Neural crest cell (in vitro differentiated cells): ENCODE data around the gene PCNX2. TPM values are rescaled to one million over a fixed set of nuclear protein-coding genes. Genes with fewer than 3 reads are reported as not detected.

ENCODE experiments used
- DNase-seq: peaks from one replicate; pipeline ENCODE4 v3.0.0; 2021; ENCODE audit warnings: low read depth, mixed read lengths, low spot score
- H3K27ac Mint-ChIP-seq: one replicate; pipeline ENCODE4 v1.8.0; 2021; ENCODE audit warnings: mild to moderate bottlenecking, mixed read lengths; ENCODE audit not compliant: unreplicated experiment
- H3K27me3 Mint-ChIP-seq: 2 replicates; pipeline ENCODE4 v1.8.0; 2021; ENCODE audit warnings: low read depth, mild to moderate bottlenecking, mixed read lengths
- H3K36me3 Mint-ChIP-seq: 2 replicates; pipeline ENCODE4 v1.8.0; 2021; ENCODE audit warnings: low read depth, mild to moderate bottlenecking, mixed read lengths
- H3K4me1 Mint-ChIP-seq: 2 replicates; pipeline ENCODE4 v1.8.0; 2021; ENCODE audit warnings: mixed read lengths
- H3K4me3 Mint-ChIP-seq: one replicate; pipeline ENCODE4 v1.8.0; 2021; ENCODE audit warnings: mild to moderate bottlenecking, mixed read lengths
- H3K9me3 Mint-ChIP-seq: 2 replicates; pipeline ENCODE4 v1.8.0; 2021; ENCODE audit warnings: mixed read lengths
- total RNA-seq: library from RNA; stranded (reverse); gene quantifications from 2 replicates; pipeline ENCODE4 v1.2.1, GENCODE V29; 2021
- TF ChIP-seq, protein P1 (sequence below): fragments of 200-600 bp; sonication (generic); conservative IDR thresholded peaks from 2 replicates; pipeline ENCODE4 v1.5.0; 2021; ENCODE audit warnings: antibody characterized with exemption, mild to moderate bottlenecking

PCNX2 gene
- total RNA-seq, 1 donor from 2014 or later, result 13.6 TPM

DNA sequence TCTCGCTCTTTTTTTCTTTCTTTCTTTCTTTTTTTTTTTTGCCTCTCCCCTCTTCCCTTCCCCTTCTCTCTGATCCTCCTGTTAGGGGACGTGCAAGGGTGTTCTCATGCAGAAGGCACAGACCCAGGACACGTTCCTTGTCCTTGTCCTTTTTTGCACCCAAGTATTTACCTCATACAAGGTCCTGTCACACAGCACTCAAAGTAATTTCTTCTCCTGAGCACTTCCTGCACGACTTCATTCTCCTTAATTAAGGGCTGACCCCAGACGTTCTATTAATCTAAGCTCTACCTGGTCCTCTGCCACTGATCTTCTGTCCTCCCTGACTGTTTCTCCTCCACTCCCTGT is 424 bp upstream of the PCNX2 start:
- Mint-ChIP-seq H3K4me3 (peak overlapping the region; percentile 87), H3K4me1 (peaks cover 16% of the 10 kb centered on the region), H3K27ac (no peak overlapping the region), H3K36me3 (no peaks in the 10 kb centered on the region), H3K27me3 (no peaks in the 10 kb centered on the region), H3K9me3 (no peaks in the 10 kb centered on the region)
- DNase-seq, result no peak
- TF ChIP-seq, protein P1, sequence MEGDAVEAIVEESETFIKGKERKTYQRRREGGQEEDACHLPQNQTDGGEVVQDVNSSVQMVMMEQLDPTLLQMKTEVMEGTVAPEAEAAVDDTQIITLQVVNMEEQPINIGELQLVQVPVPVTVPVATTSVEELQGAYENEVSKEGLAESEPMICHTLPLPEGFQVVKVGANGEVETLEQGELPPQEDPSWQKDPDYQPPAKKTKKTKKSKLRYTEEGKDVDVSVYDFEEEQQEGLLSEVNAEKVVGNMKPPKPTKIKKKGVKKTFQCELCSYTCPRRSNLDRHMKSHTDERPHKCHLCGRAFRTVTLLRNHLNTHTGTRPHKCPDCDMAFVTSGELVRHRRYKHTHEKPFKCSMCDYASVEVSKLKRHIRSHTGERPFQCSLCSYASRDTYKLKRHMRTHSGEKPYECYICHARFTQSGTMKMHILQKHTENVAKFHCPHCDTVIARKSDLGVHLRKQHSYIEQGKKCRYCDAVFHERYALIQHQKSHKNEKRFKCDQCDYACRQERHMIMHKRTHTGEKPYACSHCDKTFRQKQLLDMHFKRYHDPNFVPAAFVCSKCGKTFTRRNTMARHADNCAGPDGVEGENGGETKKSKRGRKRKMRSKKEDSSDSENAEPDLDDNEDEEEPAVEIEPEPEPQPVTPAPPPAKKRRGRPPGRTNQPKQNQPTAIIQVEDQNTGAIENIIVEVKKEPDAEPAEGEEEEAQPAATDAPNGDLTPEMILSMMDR, result no peak

DNA sequence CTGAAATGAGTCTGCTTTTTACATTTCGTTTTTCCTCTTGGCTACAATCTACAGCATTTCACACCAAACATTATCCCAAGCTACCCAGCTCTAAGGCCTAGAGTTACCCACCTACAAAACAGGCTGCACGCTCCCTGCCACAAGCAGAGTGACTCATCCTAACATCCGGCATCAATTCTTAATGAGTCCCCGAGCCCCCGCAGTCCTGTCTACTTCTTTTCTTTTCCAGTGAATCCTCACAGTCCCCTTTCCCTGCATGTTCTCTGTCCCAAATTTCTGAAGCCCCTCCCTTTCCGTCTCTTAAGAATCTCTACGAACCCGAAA is 650 bp downstream of the PCNX2 start:
- H3K27ac Mint-ChIP-seq, result no peak overlapping the region
- no peaks in the 10 kb centered on the region for H3K9me3 Mint-ChIP-seq
- H3K4me1 Mint-ChIP-seq, result peaks cover 16% of the 10 kb centered on the region
- H3K27me3 Mint-ChIP-seq, result no peaks in the 10 kb centered on the region
- peak overlapping the region; percentile 89 for H3K4me3 Mint-ChIP-seq
- peak; percentile 3 for DNase-seq
- no peaks in the 10 kb centered on the region for H3K36me3 Mint-ChIP-seq
- TF ChIP-seq, protein P1, result no peak

DNA sequence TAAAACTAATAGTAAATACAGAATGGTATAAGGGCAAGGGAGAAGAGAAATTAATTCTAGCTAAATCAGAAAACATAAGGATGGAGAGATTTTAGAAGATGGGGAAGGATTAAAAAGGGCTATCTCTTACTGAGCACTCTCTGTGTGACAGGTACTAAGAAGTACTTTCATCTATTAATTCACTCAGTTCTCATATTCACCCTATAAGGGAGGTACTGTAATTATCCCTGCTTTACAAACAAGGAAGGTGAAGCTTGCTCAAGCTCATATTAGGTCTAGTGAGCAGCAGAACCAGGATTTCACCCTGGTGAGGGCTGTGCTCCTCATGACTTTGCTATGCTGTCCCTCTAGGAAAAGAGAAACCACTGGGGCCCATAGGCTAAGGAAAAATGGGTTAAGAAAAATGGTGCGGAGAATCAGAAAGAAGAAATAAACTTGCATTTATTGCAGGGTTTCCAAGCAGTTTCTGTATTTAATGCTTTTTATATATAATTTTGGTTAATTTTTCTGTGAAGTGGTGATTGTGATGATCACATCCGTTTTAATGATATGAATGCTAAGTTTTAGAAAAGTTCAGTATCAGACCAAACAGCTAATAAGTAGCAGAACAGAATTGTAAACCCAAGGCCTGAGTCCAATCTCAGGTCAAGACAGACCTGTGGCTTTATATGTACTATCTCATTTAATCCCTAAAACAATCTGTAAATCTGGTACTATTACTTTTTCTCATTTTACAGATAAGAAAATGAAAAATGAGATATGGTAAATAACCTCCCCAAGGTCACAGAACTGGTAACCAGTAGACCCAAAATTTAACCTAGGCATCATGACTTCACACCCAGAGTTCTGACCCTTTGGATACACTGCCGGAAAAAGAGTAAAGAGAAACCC is 1.7 kb downstream of the PCNX2 start:
- H3K4me3 Mint-ChIP-seq, result peak overlapping the region; percentile 47
- no peak overlapping the region for H3K27ac Mint-ChIP-seq
- peaks cover 16% of the 10 kb centered on the region for H3K4me1 Mint-ChIP-seq
- no peak for DNase-seq
- H3K9me3 Mint-ChIP-seq, result no peaks in the 10 kb centered on the region
- no peaks in the 10 kb centered on the region for H3K27me3 Mint-ChIP-seq
- H3K36me3 Mint-ChIP-seq, result no peaks in the 10 kb centered on the region
- TF ChIP-seq, protein P1, result no peak

DNA sequence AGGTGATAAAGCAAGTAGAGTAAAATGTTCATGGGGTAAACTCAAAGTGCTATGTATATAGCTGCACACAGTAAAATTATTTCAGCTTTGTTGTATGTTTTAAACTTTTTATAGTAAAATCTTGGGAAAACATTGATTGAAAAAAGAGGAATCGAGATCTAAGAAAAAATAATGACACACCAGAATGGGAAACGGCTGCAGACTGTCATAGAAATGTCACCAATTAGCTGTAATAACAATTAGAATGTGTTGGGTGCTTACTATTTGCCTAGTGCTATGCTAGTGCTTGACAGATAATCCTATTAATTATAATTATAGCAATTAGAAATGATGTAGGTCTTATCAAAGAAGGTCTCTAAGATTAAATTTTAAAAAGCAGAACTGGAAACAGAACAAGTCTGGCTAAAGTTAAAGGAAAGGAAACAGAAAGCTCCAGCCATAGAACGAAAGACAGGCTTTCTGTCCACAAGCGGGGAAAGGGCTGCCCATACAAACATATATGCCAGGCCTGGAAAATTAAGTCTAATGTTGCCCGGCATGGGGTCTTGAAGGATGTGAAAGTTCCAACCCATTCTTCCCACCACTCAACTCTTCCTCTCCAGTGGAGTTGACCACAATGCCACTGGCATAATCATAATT is 5.0 kb downstream of the PCNX2 start:
- Mint-ChIP-seq H3K27me3 (no peaks in the 10 kb centered on the region), H3K27ac (no peak overlapping the region), H3K9me3 (no peaks in the 10 kb centered on the region), H3K4me1 (peaks cover 10% of the 10 kb centered on the region), H3K36me3 (peaks cover 11% of the 10 kb centered on the region), H3K4me3 (no peak overlapping the region)
- TF ChIP-seq, protein P1, result no peak
- no peak for DNase-seq

DNA sequence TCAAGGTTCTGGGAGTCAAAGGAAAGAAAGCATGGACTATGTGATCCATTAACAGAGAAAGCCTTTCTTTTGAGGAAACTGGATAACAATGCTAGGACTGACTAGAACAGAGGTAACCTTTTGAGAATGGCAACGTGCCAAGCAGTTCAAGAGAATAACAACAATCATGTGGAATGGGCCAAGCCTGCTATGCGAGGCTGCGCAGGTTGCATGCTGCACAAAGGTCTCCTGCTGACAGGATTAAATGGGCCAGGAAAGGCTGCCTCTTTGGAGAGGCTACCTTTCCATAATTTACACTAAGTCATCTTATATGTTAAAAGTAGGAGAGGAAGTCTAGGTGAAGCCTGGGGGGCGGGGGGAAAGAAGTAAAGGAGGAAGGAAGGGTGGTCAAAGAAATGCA is 5.8 kb downstream of the PCNX2 start:
- peak overlapping the region; percentile 53 for H3K27ac Mint-ChIP-seq
- DNase-seq, result no peak
- H3K4me3 Mint-ChIP-seq, result no peak overlapping the region
- H3K27me3 Mint-ChIP-seq, result no peaks in the 10 kb centered on the region
- H3K4me1 Mint-ChIP-seq, result peaks cover 5% of the 10 kb centered on the region
- H3K9me3 Mint-ChIP-seq, result no peaks in the 10 kb centered on the region
- H3K36me3 Mint-ChIP-seq, result peaks cover 12% of the 10 kb centered on the region
- TF ChIP-seq, protein P1, result no peak
